HFFc6 (cell line): ENCODE measurements around the gene IQGAP3. TPM values are rescaled to one million over a fixed set of nuclear protein-coding genes. Genes with fewer than 3 reads are reported as not detected.
A peak's percentile ranks its signal among the peaks of the same experiment; 100 is the strongest.

Experiments
- DNase-seq: peaks from one replicate; pipeline ENCODE4 v3.0.0-alpha.2; 2018
- H3K27ac Mint-ChIP-seq: 2 replicates; pipeline ENCODE4 v1.8.0; 2020; ENCODE audit warnings: mild to moderate bottlenecking, mixed read lengths
- H3K27me3 Mint-ChIP-seq: 2 replicates; pipeline ENCODE4 v1.8.0; 2021; ENCODE audit warnings: mild to moderate bottlenecking, moderate library complexity, mixed read lengths; ENCODE audit not compliant: insufficient read depth
- H3K36me3 Mint-ChIP-seq: 2 replicates; pipeline ENCODE4 v1.8.0; 2021; ENCODE audit warnings: low read depth, mixed read lengths
- H3K4me1 Mint-ChIP-seq: 2 replicates; pipeline ENCODE4 v1.8.0; 2020; ENCODE audit warnings: low read depth, mixed read lengths
- H3K4me3 Mint-ChIP-seq: 2 replicates; pipeline ENCODE4 v1.8.0; 2020; ENCODE audit warnings: mild to moderate bottlenecking, moderate library complexity, mixed read lengths
- H3K9me3 Mint-ChIP-seq: 2 replicates; pipeline ENCODE4 v1.8.0; 2020; ENCODE audit warnings: mild to moderate bottlenecking, mixed read lengths
- total RNA-seq, 6 experiments: library from RNA; stranded (reverse); fragmentation: NEBNext Ultra II Directional; extraction: Animal tissue kit (Norgen Biotek cat#: 25700); gene quantifications; 2 replicates in 1 of 6; 3 replicates in 5 of 6; pipeline ENCODE4 v1.2.3, GENCODE V29; 2021
- TF ChIP-seq, protein P1 (sequence below): fragments of 200-600 bp; sonication (generic); IDR thresholded peaks from 2 replicates; pipeline ENCODE4 v1.5.0; 2021; ENCODE audit warnings: antibody characterized with exemption, mild to moderate bottlenecking

Gene IQGAP3
- total RNA-seq, 6 experiments from 2014 or later, result 13.9 to 33.3 (median 29.0) TPM

DNA sequence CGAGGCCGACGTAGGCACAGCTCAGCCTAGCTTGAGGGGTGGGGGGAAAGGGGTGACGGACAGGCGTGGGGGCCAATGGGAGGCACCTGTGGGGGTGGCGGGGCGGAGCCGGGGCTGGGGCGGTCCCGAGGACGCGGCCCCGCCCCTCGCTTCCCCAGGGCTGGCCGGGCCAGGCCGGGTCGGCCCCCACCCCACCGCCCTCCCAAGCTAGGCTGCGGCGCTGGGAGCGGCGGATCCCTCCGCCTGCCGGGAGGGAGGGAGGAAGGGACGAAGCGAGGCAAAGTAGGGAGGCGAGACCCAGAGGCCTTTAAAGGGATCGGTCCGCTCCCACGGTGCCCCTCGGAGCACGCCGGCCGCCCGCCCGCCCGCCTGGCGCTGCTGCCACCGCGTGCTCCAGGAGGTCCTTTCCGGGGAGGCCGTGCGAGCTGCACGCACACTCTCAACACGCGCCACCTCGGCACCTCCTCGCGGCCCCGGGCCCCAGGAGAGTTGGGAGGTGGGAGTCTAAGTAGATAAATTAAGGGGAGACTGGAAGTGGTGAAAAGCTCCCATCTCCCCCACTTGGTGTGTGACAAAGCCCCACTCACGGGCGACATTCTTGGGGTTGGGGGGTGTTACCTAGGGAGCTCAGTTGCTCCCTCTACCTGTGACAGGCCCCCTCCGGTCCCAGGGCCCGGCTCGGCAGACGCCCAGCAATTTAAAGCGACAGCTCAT lies 71.4 kb downstream of the IQGAP3 start:
- peak overlapping the region; percentile 88 for H3K4me3 Mint-ChIP-seq
- DNase-seq, result peak; percentile 91
- peaks cover 2% of the 10 kb centered on the region for H3K27me3 Mint-ChIP-seq
- TF ChIP-seq, protein P1, sequence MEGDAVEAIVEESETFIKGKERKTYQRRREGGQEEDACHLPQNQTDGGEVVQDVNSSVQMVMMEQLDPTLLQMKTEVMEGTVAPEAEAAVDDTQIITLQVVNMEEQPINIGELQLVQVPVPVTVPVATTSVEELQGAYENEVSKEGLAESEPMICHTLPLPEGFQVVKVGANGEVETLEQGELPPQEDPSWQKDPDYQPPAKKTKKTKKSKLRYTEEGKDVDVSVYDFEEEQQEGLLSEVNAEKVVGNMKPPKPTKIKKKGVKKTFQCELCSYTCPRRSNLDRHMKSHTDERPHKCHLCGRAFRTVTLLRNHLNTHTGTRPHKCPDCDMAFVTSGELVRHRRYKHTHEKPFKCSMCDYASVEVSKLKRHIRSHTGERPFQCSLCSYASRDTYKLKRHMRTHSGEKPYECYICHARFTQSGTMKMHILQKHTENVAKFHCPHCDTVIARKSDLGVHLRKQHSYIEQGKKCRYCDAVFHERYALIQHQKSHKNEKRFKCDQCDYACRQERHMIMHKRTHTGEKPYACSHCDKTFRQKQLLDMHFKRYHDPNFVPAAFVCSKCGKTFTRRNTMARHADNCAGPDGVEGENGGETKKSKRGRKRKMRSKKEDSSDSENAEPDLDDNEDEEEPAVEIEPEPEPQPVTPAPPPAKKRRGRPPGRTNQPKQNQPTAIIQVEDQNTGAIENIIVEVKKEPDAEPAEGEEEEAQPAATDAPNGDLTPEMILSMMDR, result peak; percentile 76
- H3K27ac Mint-ChIP-seq, result peak overlapping the region; percentile 97
- H3K36me3 Mint-ChIP-seq, result peaks cover 4% of the 10 kb centered on the region; the same call in 1 of the 2 replicates
- peaks cover 74% of the 10 kb centered on the region for H3K4me1 Mint-ChIP-seq
- no peaks in the 10 kb centered on the region for H3K9me3 Mint-ChIP-seq

DNA sequence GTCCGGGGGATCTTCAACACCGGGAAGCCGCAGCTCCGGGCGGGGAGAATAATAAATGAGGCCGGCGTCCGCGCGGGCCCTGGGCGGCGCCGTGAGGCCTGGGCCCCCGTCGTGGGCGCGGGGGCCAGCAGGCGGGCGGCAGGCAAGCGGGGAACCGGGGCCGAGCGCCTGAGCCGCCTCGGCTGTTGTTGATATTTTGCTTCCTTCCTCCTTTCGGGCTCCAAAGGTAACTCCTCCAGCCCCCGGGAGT lies 71.9 kb downstream of the IQGAP3 start, which contains the start of gene MEF2D:
Gene MEF2D, minus strand, starts transcription at position 233 of the 250 bp plus-strand sequence. CDS start 17,483 bp downstream, outside the sequence.
- DNase-seq, result no peak
- peaks cover 2% of the 10 kb centered on the region for H3K27me3 Mint-ChIP-seq
- H3K4me3 Mint-ChIP-seq, result peak within 1 kb of the TSS; percentile 88
- peak within 1 kb of the TSS; percentile 97 for H3K27ac Mint-ChIP-seq
- peaks cover 74% of the 10 kb centered on the region for H3K4me1 Mint-ChIP-seq
- H3K9me3 Mint-ChIP-seq, result no peaks in the 10 kb centered on the region
- TF ChIP-seq, protein P1, result no peak
- H3K36me3 Mint-ChIP-seq, result peaks cover 4% of the 10 kb centered on the region; the same call in 1 of the 2 replicates

- DNase-seq, result no peak
- Mint-ChIP-seq H3K27me3 (peaks cover 2% of the 10 kb centered on the region), H3K36me3 (peaks cover 7% of the 10 kb centered on the region; the same call in 1 of the 2 replicates), H3K4me1 (peaks cover 74% of the 10 kb centered on the region), H3K27ac (peak overlapping the region; percentile 92), H3K9me3 (no peaks in the 10 kb centered on the region), H3K4me3 (peak overlapping the region; percentile 88)
- TF ChIP-seq, protein P1, result no peak
These were observed 72.4 kb downstream of the IQGAP3 start for GRCh38 chr1:156499842-156500542.

- Mint-ChIP-seq H3K4me3 (peak overlapping the region; percentile 88), H3K27ac (peak overlapping the region; percentile 71), H3K27me3 (peaks cover 2% of the 10 kb centered on the region), H3K9me3 (no peaks in the 10 kb centered on the region), H3K4me1 (peaks cover 71% of the 10 kb centered on the region), H3K36me3 (peaks cover 9% of the 10 kb centered on the region; the same call in 1 of the 2 replicates)
- TF ChIP-seq, protein P1, result no peak
- DNase-seq, result no peak
These were observed 73.0 kb downstream of the IQGAP3 start for GRCh38 chr1:156499194-156499841.

- Mint-ChIP-seq H3K27me3 (peaks cover 2% of the 10 kb centered on the region), H3K36me3 (peaks cover 9% of the 10 kb centered on the region; the same call in 1 of the 2 replicates), H3K4me3 (peak overlapping the region; percentile 88), H3K27ac (peak overlapping the region; percentile 81), H3K9me3 (no peaks in the 10 kb centered on the region), H3K4me1 (peaks cover 68% of the 10 kb centered on the region)
- TF ChIP-seq, protein P1, result no peak
- peak; percentile 41 for DNase-seq
These were observed 73.8 kb downstream of the IQGAP3 start for GRCh38 chr1:156498432-156499193.
